Stromal cell of bone marrow (primary cell): ENCODE measurements around the gene COL23A1.
"Not testable (repeated sequence)": the region's sequence is repeated elsewhere in the genome, so short reads cannot be mapped to it uniquely, and the experiment has no call there.

Experiments
- DNase-seq: peaks from one replicate; pipeline ENCODE4 v3.0.0-alpha.2; 2012; ENCODE audit warnings: low read depth

The COL23A1 gene

DNA sequence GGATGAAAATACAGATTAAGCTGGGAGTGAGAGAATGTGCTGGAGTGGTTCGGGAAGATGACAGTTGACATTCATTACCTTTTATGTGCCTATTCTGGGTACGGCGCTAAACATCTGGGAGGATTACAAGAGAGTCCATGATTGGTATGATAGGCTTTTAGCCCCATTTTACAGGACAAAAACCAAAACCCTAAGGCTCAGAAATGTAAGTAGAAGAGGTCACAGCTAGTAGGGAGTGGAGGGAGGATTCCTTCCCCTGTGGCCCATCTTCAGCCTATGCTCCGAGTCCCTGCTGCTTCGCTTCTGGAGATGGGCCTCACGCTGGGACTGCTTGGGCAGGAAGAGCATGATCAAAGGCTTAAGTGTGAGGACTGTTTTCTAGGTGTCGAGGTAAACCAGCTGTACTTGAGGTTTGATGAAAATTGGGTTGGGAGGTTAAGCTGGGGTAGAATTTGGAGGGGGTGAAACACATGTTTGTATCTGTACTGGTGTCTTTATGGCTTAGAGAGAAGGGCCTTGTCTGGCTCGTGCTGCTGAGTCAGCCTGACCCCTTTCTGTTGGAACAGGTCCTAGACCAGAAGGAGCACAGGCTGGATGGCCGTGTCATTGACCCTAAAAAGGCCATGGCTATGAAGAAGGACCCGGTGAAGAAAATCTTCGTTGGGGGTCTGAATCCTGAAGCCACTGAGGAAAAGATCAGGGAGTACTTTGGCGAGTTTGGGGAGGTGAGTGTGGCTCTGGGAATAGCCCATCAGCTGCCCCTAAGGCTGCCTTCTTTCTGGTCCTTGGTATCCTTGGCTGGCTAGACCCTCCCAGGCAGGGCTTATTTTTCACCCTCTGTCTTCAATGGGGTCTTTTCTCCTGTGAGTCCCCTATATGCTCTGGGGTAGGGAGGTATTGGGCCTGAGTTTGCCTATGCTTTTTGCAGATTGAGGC lies 383.8 kb downstream of the COL23A1 start:
- DNase-seq = no peak

DNA sequence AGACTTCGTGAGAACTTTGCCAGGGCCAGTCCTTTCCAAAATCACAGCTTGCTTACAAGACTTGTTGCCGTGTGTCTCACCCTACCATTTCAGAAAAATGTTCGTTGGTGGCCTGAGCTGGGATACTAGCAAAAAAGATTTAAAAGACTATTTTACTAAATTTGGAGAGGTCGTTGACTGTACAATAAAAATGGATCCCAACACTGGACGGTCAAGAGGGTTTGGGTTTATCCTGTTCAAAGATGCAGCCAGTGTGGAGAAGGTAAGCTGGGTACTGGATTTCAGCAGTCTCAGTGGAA lies 384.5 kb downstream of the COL23A1 start:
- no peak for DNase-seq

GRCh38 chr5:178204935-178205748 lies 385.1 kb downstream of the COL23A1 start:
- peak; percentile 54 for DNase-seq

DNA sequence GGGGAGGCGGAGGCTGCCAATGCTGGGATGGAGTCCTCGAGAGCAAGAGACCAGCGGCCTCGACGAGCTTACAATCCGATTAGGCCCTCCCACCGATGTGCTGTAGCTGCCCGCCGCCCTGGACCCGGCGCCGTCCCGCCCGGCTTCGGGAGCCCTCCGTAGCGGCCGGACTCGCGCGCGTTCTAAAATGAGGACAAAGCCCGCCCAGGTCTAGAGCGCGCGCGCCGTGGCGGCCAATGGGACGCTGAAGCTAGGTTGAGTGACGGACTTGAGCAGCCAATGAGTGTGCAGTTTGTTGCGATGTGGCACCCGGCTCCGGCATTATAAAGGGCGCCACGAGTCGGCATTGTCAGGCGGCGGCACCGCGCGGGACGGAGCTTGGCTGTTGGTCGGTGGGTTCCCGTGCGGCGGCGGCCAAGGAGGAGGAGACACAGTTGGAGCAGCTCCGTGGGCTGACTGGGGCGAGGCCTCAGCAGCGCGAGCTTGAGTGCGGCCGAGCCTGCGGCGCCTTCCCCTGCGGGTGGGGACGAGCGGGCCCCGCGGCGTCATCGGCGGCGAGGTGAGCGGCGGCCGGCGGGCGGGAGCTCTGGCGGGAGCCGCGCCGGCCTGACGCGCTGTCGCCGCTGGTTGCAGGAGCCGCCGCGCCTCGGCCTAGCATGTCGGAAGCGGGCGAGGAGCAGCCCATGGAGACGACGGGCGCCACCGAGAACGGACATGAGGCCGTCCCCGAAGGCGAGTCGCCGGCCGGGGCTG lies 385.8 kb downstream of the COL23A1 start, which contains the start of gene HNRNPAB:
Gene HNRNPAB, plus strand, starts transcription at position 352 of the 753 bp plus-strand sequence. Its CDS starts 305 bp downstream, at position 657.
- peak; percentile 88 for DNase-seq

GRCh38 chr5:178203670-178204181 lies 386.5 kb downstream of the COL23A1 start:
- DNase-seq = no peak

- DNase-seq = no peak
Measured at GRCh38 chr5:178202541-178202940, 387.7 kb downstream of the COL23A1 start.

GRCh38 chr5:178201927-178202235 lies 388.3 kb downstream of the COL23A1 start:
- DNase-seq = no peak

DNA sequence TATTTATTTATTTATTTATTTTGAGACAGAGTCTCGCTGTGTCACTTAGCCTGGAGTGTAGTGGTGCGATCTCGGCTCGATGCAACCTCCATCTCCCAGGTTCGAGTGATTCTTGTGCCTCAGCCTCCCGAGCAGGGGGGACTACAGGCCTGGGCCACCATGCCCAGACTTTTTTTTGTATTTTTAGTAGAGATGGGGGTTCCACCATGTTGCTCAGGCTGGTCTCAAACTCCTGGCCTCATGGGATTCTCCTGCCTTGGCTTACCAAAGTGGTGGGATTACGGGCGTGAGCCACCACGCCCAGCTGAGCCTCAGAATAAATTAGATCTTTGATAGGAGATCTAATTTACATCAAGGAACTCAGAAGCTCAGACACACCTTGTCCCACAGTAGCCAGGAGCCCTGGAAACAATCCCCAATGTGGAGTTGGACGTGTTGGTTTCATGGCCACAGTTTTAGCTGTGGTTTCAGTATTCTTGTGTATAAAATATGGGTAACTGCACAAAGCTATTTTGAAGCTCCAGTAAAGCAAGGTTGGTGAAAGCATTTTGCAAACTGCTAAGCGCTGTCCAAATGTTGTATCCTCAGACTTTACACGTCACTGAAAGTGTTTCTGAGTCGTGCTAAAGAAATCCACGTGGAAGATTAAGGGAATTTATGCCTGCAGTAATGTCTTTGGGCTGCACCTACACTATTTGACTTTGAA lies 388.8 kb downstream of the COL23A1 start:
- DNase-seq = no peak

DNA sequence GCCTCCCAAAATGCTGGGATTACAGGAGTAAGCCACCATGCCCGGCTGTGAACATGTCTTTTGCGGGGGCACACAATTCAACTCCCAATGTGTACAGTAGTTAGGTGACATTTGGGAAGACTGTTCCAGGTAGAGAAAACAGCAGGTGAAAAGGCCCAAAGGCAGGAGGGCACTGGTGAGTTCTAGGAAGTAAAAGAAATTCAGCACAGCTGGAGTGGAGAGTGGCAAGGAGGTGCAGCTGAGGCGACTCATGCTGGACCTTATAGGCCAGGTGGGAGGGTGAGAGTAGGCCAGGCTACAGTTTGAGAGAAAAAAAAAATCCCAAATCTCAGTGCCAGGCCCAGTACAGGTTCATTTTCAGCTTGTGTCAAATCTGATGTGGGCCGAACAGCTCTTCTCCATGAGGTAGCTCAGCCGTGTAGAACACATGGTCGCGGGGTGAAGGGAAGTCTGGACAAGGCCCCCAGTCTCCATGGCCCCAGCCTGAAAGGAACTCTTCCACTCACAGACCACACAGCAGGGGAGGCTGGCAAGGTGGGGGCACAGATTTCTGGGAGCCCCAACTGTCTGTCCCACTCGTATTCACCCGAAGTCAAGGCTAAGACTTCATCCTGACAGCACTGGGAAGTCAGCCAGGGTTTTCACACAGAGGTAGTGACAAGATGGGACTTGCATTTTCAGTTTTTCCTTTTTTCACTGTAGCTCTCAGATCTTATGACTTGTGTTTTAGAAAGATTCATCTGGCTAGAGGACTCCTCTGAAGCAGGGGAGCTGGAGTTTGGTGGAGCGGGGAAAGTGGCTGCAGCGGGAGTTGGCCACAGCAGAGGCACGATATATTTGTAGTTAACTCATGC lies 390.4 kb downstream of the COL23A1 start:
- no peak for DNase-seq

- no peak for DNase-seq
Measured at GRCh38 chr5:178198706-178199105, 391.5 kb downstream of the COL23A1 start.

GRCh38 chr5:178198151-178198550 lies 392.0 kb downstream of the COL23A1 start:
- not testable (repeated sequence) for DNase-seq

- no peak for DNase-seq
Measured at GRCh38 chr5:178196986-178197385, 393.2 kb downstream of the COL23A1 start.

DNA sequence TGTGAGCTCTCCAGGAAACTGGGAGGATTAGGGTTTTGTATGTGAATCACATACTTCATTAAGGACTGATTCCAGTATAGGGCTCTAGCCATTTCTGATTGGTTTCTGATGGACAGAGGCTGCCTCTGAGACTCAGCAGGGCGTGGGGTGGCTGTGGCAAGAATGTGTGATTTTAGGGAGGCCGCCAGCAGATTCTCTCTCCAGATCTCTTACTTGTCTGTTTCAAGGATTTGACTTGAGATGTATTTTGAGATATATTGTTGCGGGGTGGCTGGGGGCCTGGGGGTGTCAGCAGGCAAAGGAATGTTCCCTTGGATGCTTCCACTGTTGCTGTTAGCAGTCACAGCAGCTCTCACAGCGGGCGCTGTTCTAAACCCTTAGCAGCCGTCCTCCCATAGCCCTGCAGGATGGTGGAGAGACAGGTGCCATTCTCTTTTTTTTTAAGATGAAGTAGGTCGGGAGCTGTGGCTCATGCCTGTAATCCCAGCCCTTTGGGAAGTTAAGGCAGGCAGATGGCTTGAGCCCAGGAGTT lies 393.8 kb downstream of the COL23A1 start:
- no peak for DNase-seq

- no peak for DNase-seq
Measured at GRCh38 chr5:178194026-178194425, 396.2 kb downstream of the COL23A1 start.

- no peak for DNase-seq
Measured at GRCh38 chr5:178193251-178193809, 396.9 kb downstream of the COL23A1 start.

DNA sequence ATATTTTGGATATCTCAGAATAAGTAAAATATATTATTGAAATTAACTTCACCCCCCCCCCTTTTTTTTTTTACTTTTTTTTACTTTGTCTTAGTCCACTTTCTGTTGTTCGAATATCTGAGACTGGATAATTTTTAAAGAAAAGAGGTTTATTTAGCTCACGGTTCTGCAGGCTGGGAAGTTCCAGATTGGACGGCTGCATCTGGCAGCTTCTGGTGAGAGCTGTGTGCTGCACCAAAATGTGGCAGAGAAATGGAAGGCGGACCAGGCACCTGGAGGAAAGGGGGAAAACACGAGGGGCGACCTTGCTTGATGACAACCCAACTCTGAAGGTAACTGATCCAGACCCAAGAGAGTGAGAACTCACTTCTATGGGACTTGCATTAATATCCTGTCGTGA lies 397.4 kb downstream of the COL23A1 start:
- DNase-seq = no peak

- DNase-seq = no peak
Measured at GRCh38 chr5:178192244-178192643, 397.9 kb downstream of the COL23A1 start.

DNA sequence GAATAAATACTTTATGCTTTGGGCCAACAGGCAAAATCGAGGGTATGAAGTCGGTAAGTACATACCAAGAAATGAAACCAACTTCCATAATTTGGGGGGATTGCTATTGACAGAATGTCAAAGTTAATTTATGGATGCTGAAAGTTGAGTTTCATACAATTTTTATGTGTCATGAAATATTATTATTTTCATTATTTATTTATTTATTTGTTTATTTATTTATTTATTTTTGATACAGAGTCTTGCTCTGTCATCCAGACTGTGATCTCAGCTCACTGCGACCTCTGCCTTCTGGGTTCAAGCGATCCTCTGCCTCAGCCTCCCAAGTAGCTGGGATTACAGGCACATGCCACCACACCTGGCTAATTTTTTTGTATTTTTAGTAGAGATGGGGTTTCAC lies 398.5 kb downstream of the COL23A1 start:
- DNase-seq = no peak

DNA sequence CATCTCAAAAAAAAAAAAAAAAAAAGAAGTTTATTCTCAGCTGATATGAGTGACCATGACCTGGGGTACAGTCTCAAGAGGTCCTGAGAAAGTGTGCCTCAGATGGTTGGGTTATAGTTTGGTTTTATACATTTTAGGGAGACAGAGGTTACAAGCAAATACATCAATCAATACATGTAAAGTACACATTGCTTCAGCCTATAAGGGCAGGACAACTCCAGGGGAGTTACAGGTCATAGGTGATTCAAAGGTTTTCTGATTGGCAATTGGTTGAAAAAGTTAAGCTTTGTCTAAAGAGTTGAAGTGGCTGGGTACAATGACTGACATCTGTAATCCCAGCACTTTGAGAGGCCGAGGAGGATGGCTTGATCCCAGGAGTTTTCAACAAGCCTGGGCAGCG lies 400.8 kb downstream of the COL23A1 start:
- no peak for DNase-seq
